Measurements from ENCODE around the gene YBX2.

YBX2 gene

GRCh38 chr17:7304179-7304578, 9.7 kb upstream of the YBX2 start:
- DNase-seq (ENCODE audit: low read depth in 2 of 2, low spot score in 1 of 2), result no peak

GRCh38 chr17:7296189-7296861, 1.9 kb upstream of the YBX2 start:
- DNase-seq (ENCODE audit: low read depth in 2 of 2, low spot score in 1 of 2), result no peak

- no peak for DNase-seq (ENCODE audit: low read depth in 2 of 2, low spot score in 1 of 2)
These were observed 1.1 kb upstream of the YBX2 start for GRCh38 chr17:7295230-7296180.

- DNase-seq (ENCODE audit: low read depth in 2 of 2, low spot score in 1 of 2), result no peak
These were observed 424 bp downstream of the YBX2 start for GRCh38 chr17:7293816-7294613.

- no peak for DNase-seq (ENCODE audit: low read depth in 2 of 2, low spot score in 1 of 2)
These were observed 1.3 kb downstream of the YBX2 start for GRCh38 chr17:7293159-7293558.

GRCh38 chr17:7292729-7293128, 1.7 kb downstream of the YBX2 start:
- no peak for DNase-seq (ENCODE audit: low read depth in 2 of 2, low spot score in 1 of 2)

- DNase-seq (ENCODE audit: low read depth in 2 of 2, low spot score in 1 of 2), result no peak
These were observed 2.2 kb downstream of the YBX2 start for GRCh38 chr17:7292194-7292593.

- DNase-seq (ENCODE audit: low read depth in 2 of 2, low spot score in 1 of 2), result no peak
These were observed 3.8 kb downstream of the YBX2 start for GRCh38 chr17:7290685-7291084.

- DNase-seq (ENCODE audit: low read depth in 2 of 2, low spot score in 1 of 2), result no peak
These were observed 4.3 kb downstream of the YBX2 start for GRCh38 chr17:7290166-7290565.

- DNase-seq (ENCODE audit: low read depth in 2 of 2, low spot score in 1 of 2), result no peak
These were observed 5.0 kb downstream of the YBX2 start for GRCh38 chr17:7289256-7290032.

- no peak for DNase-seq (ENCODE audit: low read depth in 2 of 2, low spot score in 1 of 2)
These were observed 8.8 kb downstream of the YBX2 start for GRCh38 chr17:7285679-7286078.

GRCh38 chr17:7284911-7285310, 9.5 kb downstream of the YBX2 start:
- no peak for DNase-seq (ENCODE audit: low read depth in 2 of 2, low spot score in 1 of 2)

GRCh38 chr17:7283471-7284216, 10.8 kb downstream of the YBX2 start:
- DNase-seq (ENCODE audit: low read depth in 2 of 2, low spot score in 1 of 2), result no peak

- DNase-seq (ENCODE audit: low read depth in 2 of 2, low spot score in 1 of 2), result no peak
These were observed 11.6 kb downstream of the YBX2 start for GRCh38 chr17:7282752-7283321.

GRCh38 chr17:7281953-7282751, 12.3 kb downstream of the YBX2 start:
- DNase-seq (ENCODE audit: low read depth in 2 of 2, low spot score in 1 of 2), result no peak

GRCh38 chr17:7281074-7281952, 13.1 kb downstream of the YBX2 start, which contains the start of gene SLC2A4:
TSS of gene SLC2A4 (plus strand) at chr17:7281718. CDS start at chr17:7281935, 217 bp downstream.
- DNase-seq (ENCODE audit: low read depth in 2 of 2, low spot score in 1 of 2), result peak in 1 of 2 donors; percentile 57

GRCh38 chr17:7280519-7281073, 13.8 kb downstream of the YBX2 start:
- peak; percentile 61 to 71 for DNase-seq (ENCODE audit: low read depth in 2 of 2, low spot score in 1 of 2)

Data from stimulated activated CD8-positive, alpha-beta memory T cell treated with anti-CD3 and anti-CD28 coated beads, Interleukin-4, amount 100 ng/mL, for 1 hour (primary cell).